NCI-H2081 (cell line): Measurements from ENCODE around the gene IPPK.

Source experiments
- DNase-seq, 2 experiments: peaks; one replicate each; lab custom pipeline; 2025; lab: John Stamatoyannopoulos, UW

IPPK gene

GRCh38 chr9:92657296-92658094, 12.4 kb downstream of the IPPK start:
- DNase-seq, result no peak

GRCh38 chr9:92656537-92656925, 13.4 kb downstream of the IPPK start:
- DNase-seq, result no peak

GRCh38 chr9:92655896-92656536, 13.9 kb downstream of the IPPK start:
- DNase-seq, result no peak

- no peak for DNase-seq
These were observed 14.6 kb downstream of the IPPK start for GRCh38 chr9:92655366-92655765.

- no peak for DNase-seq
These were observed 15.2 kb downstream of the IPPK start for GRCh38 chr9:92654481-92655301.

GRCh38 chr9:92652461-92652860, 17.5 kb downstream of the IPPK start:
- DNase-seq, result no peak

GRCh38 chr9:92650839-92651621, 18.9 kb downstream of the IPPK start:
- no peak for DNase-seq

GRCh38 chr9:92650296-92650695, 19.6 kb downstream of the IPPK start:
- DNase-seq, result no peak

GRCh38 chr9:92649007-92649406, 20.9 kb downstream of the IPPK start:
- no peak for DNase-seq

- no peak for DNase-seq
These were observed 21.4 kb downstream of the IPPK start for GRCh38 chr9:92648474-92648971.

- no peak for DNase-seq
These were observed 22.1 kb downstream of the IPPK start for GRCh38 chr9:92647671-92648473.

- no peak for DNase-seq
These were observed 24.9 kb downstream of the IPPK start for GRCh38 chr9:92645041-92645440.

GRCh38 chr9:92644278-92644677, 25.7 kb downstream of the IPPK start:
- no peak for DNase-seq

GRCh38 chr9:92642564-92642963, 27.4 kb downstream of the IPPK start:
- DNase-seq, result no peak

GRCh38 chr9:92642041-92642451, 27.9 kb downstream of the IPPK start:
- DNase-seq, result no peak

- DNase-seq, result no peak
These were observed 28.7 kb downstream of the IPPK start for GRCh38 chr9:92641092-92641809.

- DNase-seq, result no peak
These were observed 29.4 kb downstream of the IPPK start for GRCh38 chr9:92640398-92641091.

- no peak for DNase-seq
These were observed 30.1 kb downstream of the IPPK start for GRCh38 chr9:92639791-92640271.

GRCh38 chr9:92639124-92639523, 30.8 kb downstream of the IPPK start:
- no peak for DNase-seq
